Stimulated activated CD8-positive, alpha-beta memory T cell treated with anti-CD3 and anti-CD28 coated beads, Interleukin-15, amount 100 ng/mL, for 1 hour (primary cell): ENCODE results near the gene KCNMA1.

ENCODE experiments used
- DNase-seq: peaks from one replicate; pipeline ENCODE4 v3.0.0-alpha.2; 2020; ENCODE audit warnings: low read depth

The KCNMA1 gene

DNA sequence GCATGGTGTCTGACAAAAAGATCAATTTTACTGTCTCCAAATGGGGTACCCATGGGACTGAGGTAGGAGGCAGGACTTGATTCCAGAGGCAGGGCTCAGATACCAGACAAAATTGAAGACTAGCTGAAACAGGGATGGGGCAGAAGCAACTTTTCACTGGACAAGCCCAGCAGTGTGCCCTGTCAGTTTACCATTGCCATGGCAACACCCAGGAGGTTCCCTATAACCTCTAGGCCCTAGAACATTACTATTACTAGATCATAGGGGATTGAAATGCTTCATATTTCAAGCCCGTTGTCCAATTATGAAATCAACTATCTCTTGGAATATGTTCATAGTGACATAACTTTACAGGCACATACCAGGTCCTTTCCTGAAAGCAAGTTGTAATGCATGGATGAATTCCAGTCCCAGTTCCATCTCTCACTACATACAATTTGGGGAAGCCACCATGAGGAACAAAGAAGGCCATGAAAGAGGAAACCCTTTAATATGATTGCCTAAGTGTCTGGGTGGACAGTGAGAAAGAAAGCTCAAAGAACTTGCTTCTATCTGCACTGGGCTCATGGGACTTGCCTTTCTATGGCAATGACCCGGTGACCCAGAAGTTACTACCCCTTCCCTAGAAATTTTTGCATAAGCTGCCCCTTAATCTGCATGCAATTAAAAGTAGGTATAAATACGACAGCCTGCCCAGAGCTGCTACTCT, 557.9 kb downstream of the KCNMA1 start:
- no peak for DNase-seq

DNA sequence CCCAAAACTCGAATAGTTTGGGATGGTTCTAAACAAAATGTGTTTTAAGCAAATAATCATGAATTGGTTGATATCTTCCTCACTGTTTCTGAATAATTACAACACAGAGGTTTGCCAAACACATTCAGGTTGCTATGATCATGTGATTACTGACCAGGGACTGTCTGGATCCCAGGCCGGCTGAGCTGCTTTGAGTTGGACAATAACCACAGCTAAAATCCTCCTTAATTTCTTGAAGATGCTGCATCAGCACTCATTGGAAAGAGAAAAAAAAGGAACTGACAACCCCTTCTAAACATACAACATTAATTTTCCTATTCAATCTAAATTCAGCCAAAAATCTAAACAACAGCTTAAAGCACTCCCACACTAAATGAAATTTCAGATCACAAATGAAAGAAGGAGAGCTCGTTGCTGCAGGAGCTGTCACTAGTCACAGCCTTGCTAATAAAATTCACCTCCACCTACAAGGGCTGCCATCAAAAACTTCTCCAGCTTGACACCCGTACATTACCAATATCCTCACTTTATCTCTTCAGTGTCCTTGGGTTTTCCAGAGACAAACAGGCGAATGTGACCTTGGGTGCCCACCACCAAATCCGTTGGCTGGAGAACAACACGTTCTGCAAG, 560.2 kb downstream of the KCNMA1 start:
- DNase-seq, result no peak

DNA sequence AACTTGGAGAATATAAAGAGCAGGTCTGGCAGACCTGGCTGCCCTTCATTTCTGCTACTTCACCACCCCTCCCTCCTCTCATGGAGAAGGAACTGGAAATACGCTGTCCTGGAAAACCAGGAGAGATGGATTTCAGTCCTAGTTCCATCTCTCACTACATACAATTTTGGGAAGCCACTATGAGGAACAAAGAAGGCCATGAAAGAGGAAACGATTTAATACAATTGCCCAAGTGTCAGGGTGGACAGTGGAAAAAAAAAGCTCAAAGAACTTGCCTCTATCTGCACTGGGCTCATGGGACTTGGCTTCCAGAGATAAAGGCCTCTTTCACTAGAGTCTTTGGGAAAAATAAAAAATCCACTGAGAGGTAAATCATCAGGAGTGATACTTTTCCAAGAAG, 561.7 kb downstream of the KCNMA1 start:
- DNase-seq, result no peak

DNA sequence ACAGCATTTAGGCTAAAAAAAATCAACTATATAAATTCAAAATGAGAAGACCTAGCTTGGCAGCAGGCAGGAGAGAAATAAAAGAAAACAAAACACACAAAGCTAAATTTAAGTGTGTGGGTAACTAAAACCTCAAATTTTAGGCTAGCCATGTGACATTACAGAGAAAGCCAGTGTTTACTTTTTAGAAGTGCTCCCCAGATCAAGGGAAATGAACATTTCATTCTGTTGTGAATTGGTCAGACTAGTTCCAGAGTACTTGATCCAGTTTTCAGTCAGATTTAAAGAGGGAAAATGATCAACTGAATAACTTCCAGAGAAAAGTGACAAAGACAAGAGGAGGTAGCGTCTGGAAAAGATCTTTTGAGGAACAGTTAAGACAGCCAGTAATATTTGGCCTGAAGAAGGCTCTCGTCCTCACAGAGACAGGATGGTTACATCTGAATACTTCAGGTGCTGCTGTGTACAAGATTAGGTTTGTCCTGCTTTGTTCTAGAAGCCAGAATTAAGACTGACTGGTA, 563.4 kb downstream of the KCNMA1 start:
- no peak for DNase-seq

DNA sequence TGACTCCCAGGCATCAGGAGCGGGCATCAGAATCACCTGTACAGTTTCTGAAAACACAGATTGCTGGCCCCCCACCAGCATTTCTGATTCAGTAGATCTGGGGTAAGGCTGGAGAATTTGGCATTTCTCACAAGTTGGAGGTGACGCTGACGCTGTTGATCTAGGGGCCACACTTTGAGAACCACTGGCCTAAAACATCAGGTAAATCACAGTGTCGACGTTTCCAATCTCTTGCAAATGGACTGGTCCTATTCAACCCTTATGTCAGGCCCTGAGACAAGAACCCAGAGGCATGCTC, 564.0 kb downstream of the KCNMA1 start:
- no peak for DNase-seq

DNA sequence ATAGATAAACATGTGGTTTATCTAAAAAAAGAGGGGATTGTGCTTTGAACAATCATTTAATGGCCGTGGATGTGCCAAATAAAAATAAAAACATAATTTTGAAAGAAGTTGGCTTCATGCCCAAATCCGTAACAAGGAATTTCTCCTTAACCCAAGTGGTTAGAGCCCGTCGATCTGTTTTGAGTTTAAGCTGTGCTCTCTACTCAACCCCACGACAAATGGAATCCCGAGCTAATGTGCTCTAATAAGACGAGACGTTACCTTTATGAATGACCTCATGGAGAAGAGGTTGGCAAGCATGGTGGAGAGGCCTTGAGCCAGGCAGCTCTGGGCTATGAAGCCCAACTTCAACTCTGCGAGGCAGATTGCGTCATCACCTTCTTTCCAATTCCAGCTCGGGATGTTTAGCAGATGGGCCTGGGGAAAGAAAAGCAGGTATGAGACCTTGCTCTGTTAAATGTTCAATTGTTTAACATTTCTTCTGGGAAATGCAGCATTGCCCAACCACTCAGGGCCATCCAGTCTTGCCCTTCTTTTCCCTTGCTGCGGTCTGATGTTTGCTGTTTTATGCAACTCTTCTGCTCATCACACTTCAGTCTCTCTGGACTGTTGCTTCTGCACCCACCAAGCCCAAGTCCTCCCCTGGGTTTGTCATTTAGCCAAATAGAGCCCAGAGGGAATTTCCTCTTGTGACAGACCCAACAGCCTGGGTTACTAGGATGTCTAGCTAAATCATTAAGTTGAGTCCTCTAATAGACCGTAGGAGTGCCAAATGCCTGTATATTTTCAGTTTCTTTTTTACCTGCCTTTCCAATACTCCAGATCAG, 564.6 kb downstream of the KCNMA1 start:
- DNase-seq, result no peak

DNA sequence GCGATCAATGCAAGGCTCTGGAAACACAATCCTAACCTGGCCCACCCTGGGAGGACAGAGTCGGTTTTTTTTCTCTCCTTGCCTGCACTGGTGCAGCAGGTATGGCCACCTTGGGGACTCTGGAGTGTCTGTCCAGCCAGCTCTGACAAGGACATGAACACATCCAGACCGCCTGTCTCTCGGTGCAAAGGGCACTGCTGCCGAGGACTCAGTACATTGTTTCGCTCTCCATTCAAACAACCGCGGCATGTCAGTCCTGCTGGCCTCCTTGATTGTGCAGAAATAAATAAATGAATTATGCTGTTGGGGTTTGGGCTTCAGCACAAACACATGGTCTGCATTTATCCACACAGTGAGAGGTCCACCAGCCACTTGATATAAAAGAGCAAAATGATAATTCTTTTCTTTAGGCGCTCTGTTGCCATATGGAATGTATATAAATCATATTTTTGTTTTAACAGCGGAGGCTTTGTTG, 565.2 kb downstream of the KCNMA1 start:
- DNase-seq, result no peak

DNA sequence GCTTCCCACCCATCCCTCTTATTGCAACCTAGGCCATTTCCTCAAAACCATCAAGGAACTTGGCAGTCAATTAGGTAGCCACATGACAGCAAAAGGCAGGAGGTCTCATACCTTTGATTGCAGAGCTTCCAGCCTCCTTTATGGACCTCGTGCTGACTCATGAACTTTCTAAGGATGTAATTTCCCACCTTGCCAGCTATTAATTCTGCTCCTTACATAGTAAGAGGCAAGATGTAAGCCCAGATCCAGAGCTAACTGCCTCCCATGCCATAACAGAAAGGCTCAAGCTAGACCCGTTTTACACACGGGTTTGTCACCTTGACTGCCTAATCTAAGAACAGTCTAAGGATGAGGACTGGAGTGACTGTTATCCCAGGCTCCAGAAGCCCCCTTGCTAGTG, 565.7 kb downstream of the KCNMA1 start:
- DNase-seq, result no peak

DNA sequence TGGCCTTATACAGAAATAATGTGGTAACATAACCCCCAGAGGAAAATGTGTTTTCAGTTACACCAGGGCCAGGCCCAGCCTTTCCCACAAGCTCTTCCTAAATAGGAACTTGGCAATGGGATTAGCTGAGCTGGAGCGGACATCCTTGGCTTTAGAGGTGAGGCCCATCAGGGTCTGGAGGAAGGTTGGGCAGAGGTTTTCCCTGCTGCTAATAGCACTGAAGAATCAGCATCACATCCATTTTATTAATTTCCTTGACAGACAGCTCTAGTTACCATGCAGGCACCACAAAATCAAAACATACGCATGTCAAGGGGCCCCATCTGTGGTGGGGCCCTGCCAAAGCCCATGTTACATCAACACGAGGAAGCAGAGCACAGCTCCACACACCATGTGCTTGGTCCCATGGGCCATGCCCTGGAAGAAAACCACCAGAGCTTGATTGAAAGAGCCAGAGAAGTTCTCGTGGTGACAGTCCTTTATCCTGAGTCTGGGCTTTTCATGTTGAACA, 566.6 kb downstream of the KCNMA1 start:
- no peak for DNase-seq

DNA sequence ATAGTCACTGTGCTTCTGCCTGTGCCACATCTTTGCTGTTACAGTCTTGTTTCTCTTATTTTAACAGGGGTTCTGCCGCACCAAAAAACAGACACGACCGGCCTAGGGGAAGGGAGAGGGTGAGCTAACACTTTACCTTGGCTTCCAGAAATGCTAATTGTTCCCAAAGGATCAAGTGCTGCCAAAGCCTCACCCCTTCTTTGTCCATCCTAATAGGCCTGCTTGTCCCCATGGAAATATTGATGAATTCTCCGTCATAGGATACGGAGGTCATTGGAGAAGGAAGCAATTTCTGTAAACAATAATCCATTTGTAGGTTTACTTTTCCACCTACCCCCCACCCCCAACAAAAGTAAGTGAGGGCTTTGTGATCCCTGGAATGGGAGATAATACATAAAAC, 567.3 kb downstream of the KCNMA1 start:
- no peak for DNase-seq

DNA sequence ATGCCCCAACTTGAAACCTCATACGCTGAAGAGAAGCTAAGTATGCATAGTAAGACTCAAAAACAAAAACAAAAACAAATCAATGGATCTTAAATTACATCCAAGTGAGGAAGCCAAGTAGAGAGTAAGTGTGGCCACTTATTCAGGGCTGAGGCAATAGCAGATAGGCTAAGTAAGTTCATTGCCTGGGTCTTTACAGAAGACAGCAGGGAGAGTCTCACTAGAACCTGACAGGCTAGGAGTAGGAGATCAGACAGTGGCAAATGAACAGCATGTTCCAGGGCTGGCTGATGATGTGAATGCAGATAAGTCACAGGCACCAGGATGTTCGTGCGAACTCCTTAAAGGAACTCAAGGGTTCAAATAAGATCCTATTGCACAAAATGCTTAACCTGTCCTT, 568.6 kb downstream of the KCNMA1 start:
- DNase-seq, result no peak

DNA sequence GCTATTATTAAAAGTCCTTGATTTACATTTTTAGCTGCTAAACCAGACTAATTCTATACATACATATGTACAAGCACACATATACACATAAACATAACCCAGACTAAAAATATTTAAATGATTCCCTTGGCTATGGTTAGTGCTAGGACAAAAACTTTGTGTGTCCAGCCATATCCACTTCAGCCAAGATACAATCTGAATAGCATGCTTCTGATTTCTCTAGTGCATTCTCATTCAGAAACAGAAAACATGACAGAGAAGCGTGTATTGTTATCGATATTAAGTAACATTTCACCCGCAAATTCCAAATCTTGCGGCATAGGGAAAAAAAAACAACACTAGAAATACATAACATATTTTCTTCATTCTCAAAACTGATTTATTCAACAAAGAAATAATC, 569.3 kb downstream of the KCNMA1 start:
- no peak for DNase-seq

DNA sequence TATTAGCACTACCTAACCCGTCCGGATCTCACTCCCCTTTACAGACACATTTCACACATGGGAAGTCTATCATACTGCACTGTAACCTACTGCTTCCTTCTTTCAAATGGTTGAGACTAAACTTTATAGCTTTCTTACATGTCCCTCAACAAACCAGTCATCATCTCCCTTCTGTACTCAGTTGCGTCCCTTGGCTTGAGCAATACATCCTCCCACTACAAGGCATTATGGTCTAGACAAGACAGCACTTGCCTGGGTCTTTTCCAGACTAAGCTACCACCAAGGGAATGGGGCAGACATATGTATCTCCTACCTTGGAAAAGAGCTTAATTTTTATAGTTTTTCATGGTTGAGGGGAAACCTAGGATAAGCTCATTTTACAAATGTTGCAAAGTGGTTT, 575.2 kb downstream of the KCNMA1 start:
- DNase-seq, result no peak

DNA sequence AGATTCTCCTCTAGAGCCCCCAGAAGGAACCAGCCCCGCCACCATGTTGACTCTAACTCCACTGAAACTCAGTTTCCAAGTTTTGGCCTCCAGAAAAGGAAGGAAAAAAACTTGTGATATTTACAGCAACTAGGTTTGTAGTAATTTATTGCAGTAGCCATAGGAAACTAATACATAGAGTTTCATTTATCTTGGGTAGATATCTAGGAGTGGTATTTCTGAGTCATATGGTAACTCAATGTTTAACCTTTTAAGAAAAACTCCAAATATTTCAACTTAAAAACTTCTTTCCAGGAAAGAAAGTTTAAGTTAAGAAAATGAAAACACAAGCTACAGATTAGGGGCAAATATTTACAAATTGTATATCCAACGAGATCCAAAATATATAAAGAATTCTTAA, 576.7 kb downstream of the KCNMA1 start:
- DNase-seq, result no peak

DNA sequence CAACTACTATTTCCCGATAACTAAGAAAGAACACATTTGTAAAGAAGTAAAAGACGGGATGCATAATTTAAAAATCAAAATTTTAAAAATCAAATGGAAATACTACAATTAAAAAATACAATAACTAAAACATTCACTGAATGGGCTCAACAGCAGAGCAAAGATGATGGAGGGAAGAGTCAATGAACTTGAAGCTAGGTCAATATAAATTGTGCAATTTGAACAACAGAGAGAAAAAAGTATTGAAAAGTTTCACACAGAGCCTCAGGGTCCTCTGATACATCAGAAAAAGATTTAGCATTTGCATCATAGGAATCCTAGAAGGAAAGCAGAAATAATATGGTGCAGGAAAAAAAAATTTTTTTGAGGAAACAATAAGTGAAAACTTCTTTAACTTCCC, 581.0 kb downstream of the KCNMA1 start:
- no peak for DNase-seq

DNA sequence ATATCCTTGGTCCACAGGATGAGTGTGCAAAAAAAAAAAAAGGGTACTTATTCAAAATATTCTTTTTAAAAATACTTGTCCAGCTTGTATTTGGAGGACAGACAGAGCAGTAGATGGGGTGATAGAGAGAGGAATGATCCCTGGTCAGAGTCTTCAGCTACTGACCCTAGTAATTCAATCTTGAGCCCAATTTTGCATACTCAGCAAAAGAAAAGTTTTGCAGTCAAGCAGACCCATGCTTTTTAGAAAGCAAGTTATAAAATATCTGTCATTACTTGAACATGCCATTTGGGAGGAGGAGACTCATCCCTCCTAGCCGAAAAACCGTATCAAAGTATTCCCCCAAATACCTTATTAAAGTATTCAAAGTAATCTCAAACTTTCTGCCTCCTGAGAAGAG, 585.0 kb downstream of the KCNMA1 start:
- DNase-seq, result no peak

DNA sequence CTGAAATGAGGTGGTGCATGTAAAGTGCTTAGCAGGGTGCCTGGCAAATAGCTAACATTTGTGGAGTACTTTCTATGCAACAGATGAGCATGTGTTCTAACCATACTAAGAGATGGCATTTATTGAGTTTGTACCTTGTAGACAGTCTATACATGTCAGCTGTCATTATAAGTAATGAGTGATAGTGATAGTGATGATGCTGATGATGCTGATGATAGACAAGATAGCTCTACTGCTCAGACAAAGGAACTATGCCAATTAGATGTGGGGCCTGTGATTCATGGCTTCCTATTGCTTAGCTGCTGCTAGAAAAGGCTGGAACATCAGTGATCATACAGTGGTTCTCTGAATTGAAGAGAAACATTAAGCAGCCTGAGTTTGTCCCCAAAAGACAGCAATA, 585.8 kb downstream of the KCNMA1 start:
- DNase-seq, result no peak

DNA sequence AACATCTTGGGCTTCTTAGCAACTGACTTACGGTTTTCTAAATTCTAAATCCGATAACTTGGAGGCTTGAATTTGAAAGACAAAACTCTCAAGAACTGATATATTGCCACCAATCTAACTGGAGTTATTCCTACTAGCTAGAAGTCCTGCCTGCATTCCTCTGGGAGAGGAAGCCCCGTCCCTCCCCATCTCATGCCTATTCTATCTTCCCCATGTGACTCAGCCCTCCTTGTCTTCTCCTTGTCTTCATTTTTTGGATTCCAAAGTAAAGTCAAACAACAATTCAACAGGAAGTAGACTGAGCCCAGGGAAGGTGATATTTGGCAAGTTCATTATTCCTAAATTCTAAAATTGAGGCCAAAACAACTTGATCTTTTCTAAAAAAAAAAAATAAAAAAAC, 587.7 kb downstream of the KCNMA1 start:
- DNase-seq, result no peak

DNA sequence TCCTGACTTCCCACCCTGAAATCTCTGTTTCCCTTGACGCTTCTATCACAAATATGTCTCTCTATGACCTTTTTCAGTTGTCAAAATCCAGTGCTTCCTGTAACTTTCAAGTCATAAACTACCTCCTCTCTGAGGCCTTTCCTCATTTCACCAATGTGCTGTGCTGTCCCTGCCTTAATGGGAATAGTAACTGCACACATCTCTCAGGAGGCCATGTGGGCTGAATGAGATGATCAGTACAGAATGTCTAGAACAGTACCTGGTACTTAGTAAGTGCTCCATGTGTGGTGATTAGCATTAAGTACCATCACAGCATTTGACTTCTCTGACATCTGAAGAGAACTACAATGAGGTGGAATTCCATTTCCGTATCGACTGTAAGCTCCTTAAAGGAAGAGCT, 588.5 kb downstream of the KCNMA1 start:
- DNase-seq, result no peak

DNA sequence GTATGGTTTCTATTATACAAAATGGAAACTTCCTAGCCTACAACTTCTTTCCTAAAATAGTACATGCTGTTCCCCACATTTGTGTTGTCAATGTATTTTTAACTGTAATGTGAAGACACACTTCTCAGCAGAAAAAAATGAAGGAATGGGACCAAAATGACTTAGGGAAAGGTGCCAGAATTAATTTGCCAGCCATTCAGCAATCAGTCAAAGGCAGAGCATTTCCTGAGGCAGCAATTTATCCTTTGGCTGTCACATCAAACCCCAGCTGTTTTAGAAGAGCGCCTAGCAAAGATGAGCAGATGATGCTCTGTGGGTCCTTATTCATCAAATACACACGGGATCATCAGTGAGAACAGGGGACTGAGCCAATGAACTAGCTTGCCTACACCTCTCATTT, 592.5 kb downstream of the KCNMA1 start:
- DNase-seq, result no peak

DNA sequence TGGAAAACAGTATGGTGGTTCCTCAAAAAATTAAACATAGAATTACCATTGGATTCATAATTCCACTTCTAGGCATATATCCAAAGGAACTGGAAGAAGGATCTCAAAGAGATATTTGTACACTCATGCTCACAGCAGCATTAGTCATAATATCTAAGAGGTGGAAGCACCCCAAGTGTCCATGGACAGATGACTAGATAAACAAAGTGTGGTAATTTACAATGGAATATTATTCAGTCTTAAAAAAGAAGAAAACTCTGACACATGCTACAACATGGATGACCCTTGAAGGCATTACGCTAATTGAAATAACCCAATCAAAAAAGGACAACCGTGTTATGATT, 594.2 kb downstream of the KCNMA1 start:
- no peak for DNase-seq

DNA sequence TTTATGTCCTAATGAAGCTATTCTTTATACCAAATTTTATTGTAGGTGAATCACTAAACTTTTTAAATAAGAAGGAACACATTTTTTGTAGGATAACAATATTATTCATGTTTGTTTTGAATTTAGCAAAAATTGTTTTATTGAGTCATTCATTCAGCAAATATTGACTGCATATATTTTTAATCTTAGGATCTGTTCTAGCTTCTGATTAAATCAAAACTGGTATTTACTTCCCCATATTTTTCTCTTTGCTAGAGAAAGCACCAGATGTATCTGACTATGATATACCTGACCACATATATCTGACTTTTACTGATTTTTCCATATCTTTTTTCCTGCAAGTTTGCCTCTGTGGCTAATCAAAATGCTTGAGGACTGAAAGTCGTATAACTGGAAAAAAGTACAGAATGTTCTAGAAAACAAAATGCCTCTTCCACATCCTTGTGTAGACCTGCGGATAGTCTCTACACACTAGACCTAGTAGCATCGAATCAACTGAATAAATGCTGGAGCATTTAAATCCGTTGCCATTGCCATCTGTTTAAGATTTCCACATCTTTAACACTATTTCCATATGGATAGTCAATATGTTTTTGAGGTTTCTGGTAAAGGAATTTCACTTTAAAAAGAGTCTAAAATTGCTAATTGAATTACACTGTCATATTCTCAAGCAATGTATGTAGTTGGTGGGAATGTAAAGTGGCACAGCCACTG, 594.7 kb downstream of the KCNMA1 start:
- no peak for DNase-seq
